Right lobe of liver (tissue), 4 donors: Measurements from ENCODE around the gene FAM228A.

Source experiments
- CTCF ChIP-seq, 4 donors: fragments of 200-600 bp in 3 of 4; fragments of 450-650 bp in 1 of 4; IDR thresholded peaks; one replicate each; pipeline versions ENCODE4 v1.5.1 to v1.8.0; 2016 to 2022; ENCODE audit warnings: antibody characterized with exemption in 4 of 4, mild to moderate bottlenecking in 2 of 4
- POLR2A ChIP-seq: fragments of 450-650 bp; IDR thresholded peaks from one replicate; pipeline ENCODE4 v1.6.1; 2017; ENCODE audit warnings: antibody characterized with exemption, mild to moderate bottlenecking
- donor health status: DM: no; HTN: no; CAD: no.
- donor health status: DM: no; HTN: no; CAD: no.
- donor health status: DM: no; HTN: yes; CAD: no.

DNA sequence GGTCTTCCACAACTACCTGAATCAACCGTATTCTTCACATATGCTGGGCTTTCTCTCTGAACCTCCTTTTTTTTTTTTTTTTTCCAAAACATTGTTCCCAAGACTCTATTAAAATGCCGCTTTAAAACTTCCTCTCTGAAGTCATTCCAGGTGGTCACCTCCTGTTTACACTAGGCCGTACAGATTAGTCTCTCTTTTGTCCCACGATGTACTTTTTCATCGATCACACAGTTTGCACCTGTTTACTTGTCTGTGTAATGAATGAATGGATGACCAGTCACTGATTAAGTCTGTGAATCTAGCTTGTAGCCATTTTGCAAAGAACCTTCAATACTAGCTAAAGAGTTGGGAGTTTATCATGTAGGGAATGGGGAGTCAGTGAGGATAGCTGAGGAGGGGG, 16.7 kb upstream of the FAM228A start:
- TF ChIP-seq CTCF (IDR thresholded peaks at IDR 0.05) (no peak), POLR2A (no peak)
